ENCODE results near the gene RNU5D-1.
"Not testable (repeated sequence)": the region's sequence is repeated elsewhere in the genome, so short reads cannot be mapped to it uniquely, and the experiment has no call there.

The RNU5D-1 gene

DNA sequence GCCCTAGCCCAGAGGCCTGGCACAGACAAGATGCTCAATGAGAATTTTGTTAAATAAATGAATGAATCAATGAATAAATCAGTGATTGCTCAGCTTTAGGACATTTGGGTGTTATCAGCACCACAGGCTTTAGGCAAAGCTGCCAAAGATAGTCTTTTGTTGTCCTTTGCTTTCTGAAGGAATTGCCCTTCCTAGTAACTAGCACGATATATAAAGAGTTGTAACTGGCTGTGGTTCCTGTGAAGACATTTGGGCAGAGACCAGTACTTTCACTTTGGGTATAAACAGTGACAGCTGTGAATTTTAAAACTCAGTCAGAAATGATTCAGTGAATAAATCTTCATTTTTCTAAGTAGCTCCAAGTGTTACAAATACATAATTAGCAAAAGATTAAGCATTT lies 13.3 kb downstream of the RNU5D-1 start:
- Mint-ChIP-seq H3K27me3 (no peaks in the 10 kb centered on the region), H3K4me3 (no peak overlapping the region), H3K9me3 (no peaks in the 10 kb centered on the region), H3K27ac (peak overlapping the region; percentile 14 to 21), H3K4me1 (peaks cover 76% of the 10 kb centered on the region)
- DNase-seq (no peak), ATAC-seq (no peak)

DNA sequence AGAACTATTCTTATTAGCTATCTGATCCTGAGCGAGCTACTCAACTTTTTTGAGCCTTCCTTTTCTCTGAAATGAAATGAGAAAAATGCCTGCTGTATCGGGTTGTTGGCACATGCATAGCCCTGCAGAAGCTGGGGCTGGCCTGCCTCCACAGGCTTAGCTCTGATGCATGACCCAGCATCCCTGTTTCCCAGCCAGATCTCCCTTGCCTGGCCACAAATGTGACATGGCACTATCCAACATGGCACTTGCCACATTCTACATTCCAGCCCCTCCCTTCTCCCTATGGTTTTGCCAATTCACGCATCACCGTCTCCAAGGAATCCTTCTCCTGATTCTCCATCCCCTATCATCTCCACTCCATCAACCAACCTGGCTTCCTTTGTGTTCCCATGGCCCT lies 13.8 kb downstream of the RNU5D-1 start:
- H3K27me3 Mint-ChIP-seq, result no peaks in the 10 kb centered on the region
- no peak overlapping the region for H3K4me3 Mint-ChIP-seq

GRCh38 chr1:44714944-44715571 lies 15.9 kb downstream of the RNU5D-1 start:
- Mint-ChIP-seq H3K27ac (peak overlapping the region in 1 of 2 donors; percentile 77), H3K27me3 (no peaks in the 10 kb centered on the region), H3K4me3 (peak overlapping the region; percentile 47 to 65), H3K4me1 (peaks cover 53% of the 10 kb centered on the region), H3K9me3 (no peaks in the 10 kb centered on the region)
- peak; percentile 71 to 75 for DNase-seq
- ATAC-seq, result peak; percentile 85

More for the DNA sequence above, 13.8 kb downstream of the RNU5D-1 start:
- H3K4me1 Mint-ChIP-seq, result peaks cover 74% of the 10 kb centered on the region
- ATAC-seq, result no peak
- no peak for DNase-seq
- peak overlapping the region in 1 of 2 donors; percentile 21 for H3K27ac Mint-ChIP-seq
- H3K9me3 Mint-ChIP-seq, result no peaks in the 10 kb centered on the region

DNA sequence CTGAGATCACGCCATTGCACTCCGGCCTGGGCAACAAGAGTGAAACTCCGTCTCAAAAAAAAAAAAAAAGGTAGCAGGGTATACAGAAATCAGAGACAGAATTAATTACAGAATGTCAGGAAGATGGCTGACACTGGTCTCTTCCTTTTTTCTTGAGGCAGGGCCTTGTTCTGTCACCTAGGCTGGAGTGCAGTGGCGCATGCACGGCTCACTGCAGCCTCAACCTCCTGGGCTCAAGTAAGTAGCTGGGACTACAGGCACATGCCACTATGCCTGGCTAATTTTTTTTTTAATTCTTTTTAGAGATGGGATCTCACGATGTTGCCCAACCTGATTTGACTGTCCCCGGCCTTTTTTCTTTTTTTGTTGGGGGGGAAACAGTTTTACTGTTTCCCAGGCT lies 16.4 kb downstream of the RNU5D-1 start:
- ATAC-seq, result no peak
- peaks cover 47% of the 10 kb centered on the region for H3K4me1 Mint-ChIP-seq
- H3K27ac Mint-ChIP-seq, result no peak overlapping the region
- H3K27me3 Mint-ChIP-seq, result no peaks in the 10 kb centered on the region
- no peak for DNase-seq
- H3K9me3 Mint-ChIP-seq, result no peaks in the 10 kb centered on the region
- H3K4me3 Mint-ChIP-seq, result peak overlapping the region in 1 of 2 donors; percentile 16

- no peak for DNase-seq
- no peaks in the 10 kb centered on the region for H3K9me3 Mint-ChIP-seq
- H3K4me3 Mint-ChIP-seq, result no peak overlapping the region
- H3K27ac Mint-ChIP-seq, result peak overlapping the region in 1 of 2 donors; percentile 27
- H3K4me1 Mint-ChIP-seq, result peaks cover 44% of the 10 kb centered on the region
- no peak for ATAC-seq
- no peaks in the 10 kb centered on the region for H3K27me3 Mint-ChIP-seq
Measured at GRCh38 chr1:44713321-44713781, 17.6 kb downstream of the RNU5D-1 start.

GRCh38 chr1:44707959-44708831 lies 22.8 kb downstream of the RNU5D-1 start:
- Mint-ChIP-seq H3K4me3 (peak overlapping the region; percentile 58 to 66), H3K27ac (peak overlapping the region; percentile 13 to 61), H3K9me3 (no peaks in the 10 kb centered on the region), H3K4me1 (peaks cover 17% of the 10 kb centered on the region), H3K27me3 (no peaks in the 10 kb centered on the region)
- ATAC-seq (peak; percentile 68), DNase-seq (peak in 1 of 2 donors; percentile 23)

DNA sequence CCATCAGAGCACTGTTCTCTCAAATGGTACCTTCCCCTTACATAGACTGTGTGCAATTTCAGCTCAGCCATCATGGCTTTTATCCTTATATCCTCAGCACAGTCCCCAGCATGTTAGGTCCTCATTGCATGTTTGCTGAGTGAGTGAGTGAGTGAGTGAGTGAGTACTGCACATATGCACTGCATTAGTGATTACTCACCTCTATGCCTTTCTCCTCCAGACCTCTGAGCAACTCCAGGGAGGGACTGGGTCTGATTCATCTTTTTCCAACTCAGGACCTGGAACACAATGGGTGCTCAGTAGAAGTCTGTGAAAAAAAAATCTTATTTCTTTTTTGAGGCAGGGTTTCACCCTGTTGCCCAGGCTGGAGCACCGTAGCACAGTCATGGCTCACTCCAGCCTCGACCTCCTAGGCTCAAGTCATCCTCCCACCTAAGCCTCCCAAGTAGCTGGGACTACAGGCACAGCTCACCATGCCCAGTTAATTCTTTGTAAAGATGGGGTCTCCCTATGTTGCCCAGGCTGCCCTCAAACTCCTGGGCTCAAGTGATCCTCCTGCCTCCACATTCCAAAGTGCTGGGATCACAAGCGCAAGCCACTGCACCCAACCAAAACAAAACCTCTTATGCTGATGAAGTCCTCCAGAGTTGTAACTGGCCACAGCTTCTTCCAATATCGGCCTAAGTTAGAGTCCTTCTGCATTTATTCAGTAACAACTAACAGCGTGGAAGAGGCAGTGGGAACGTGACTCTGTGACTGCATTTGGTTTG lies 23.7 kb downstream of the RNU5D-1 start:
- ATAC-seq, result no peak
- H3K4me1 Mint-ChIP-seq, result peaks cover 17% of the 10 kb centered on the region
- no peaks in the 10 kb centered on the region for H3K9me3 Mint-ChIP-seq
- H3K27me3 Mint-ChIP-seq, result no peaks in the 10 kb centered on the region
- no peak overlapping the region for H3K4me3 Mint-ChIP-seq
- DNase-seq, result no peak
- H3K27ac Mint-ChIP-seq, result no peak overlapping the region

GRCh38 chr1:44705938-44706337 lies 25.0 kb downstream of the RNU5D-1 start:
- ATAC-seq (no peak), DNase-seq (no peak)
- Mint-ChIP-seq H3K4me1 (peaks cover 17% of the 10 kb centered on the region), H3K27ac (peak overlapping the region in 1 of 2 donors; percentile 47), H3K27me3 (no peaks in the 10 kb centered on the region), H3K4me3 (no peak overlapping the region), H3K9me3 (no peaks in the 10 kb centered on the region)

DNA sequence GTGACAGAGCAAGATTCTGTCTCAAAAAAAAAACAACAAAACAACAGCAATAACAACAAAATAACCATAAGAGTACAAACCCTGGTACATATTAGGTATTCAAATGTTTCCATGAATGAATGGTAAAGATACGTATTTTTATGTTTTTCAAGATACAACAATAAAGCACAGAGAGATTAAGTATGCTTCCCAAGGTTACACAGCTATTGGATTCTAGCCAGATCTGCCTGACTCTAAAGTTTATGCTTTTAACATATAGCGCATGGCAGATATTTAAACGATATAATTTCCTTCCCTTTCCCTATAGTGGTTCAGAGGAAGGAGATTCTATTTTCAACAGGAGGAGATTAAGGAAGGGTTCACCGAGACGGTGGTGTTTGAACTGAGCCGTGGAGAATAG lies 25.5 kb downstream of the RNU5D-1 start:
- H3K27ac Mint-ChIP-seq, result peak overlapping the region in 1 of 2 donors; percentile 47

GRCh38 chr1:44701141-44701573 lies 29.8 kb downstream of the RNU5D-1 start:
- ATAC-seq (no peak), DNase-seq (no peak)
- Mint-ChIP-seq H3K9me3 (no peaks in the 10 kb centered on the region), H3K27me3 (no peaks in the 10 kb centered on the region), H3K4me3 (no peak overlapping the region), H3K4me1 (peaks cover 17% of the 10 kb centered on the region), H3K27ac (no peak overlapping the region)

More for the DNA sequence above, 25.5 kb downstream of the RNU5D-1 start:
- no peaks in the 10 kb centered on the region for H3K9me3 Mint-ChIP-seq
- DNase-seq, result no peak
- peaks cover 17% of the 10 kb centered on the region for H3K4me1 Mint-ChIP-seq
- H3K4me3 Mint-ChIP-seq, result no peak overlapping the region
- no peak for ATAC-seq
- no peaks in the 10 kb centered on the region for H3K27me3 Mint-ChIP-seq

- DNase-seq, result no peak
- ATAC-seq, result no peak
- H3K4me3 Mint-ChIP-seq, result no peak overlapping the region
- no peaks in the 10 kb centered on the region for H3K27me3 Mint-ChIP-seq
- no peaks in the 10 kb centered on the region for H3K9me3 Mint-ChIP-seq
- H3K4me1 Mint-ChIP-seq, result peaks cover 22% of the 10 kb centered on the region
- H3K27ac Mint-ChIP-seq, result peak overlapping the region in 1 of 2 donors; percentile 46
Measured at GRCh38 chr1:44700573-44700972, 30.4 kb downstream of the RNU5D-1 start.

GRCh38 chr1:44699375-44699774 lies 31.6 kb downstream of the RNU5D-1 start:
- not testable (repeated sequence) for H3K27me3 Mint-ChIP-seq, ATAC-seq, H3K4me3 Mint-ChIP-seq, H3K9me3 Mint-ChIP-seq, H3K27ac Mint-ChIP-seq, DNase-seq
- H3K4me1 Mint-ChIP-seq, result peaks cover 23% of the 10 kb centered on the region

DNA sequence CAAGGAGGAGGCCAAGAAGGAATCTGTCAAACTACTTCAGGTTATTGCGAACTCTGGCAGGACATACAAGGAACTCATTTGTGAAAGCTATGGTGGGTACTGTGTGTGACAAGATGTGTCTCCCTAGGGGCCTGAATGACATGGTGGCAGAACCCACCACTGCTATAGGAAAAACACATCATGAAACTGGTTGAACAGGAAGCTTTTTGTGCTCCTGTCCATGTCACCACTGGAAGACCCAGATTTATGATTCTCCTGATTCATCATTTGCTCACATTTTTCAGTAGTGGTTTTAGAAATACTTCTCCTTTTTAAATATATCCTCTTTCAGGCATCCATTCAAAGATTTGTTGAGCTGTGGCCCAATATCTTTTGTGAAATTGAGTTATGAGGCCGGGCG lies 32.8 kb downstream of the RNU5D-1 start:
- no peaks in the 10 kb centered on the region for H3K9me3 Mint-ChIP-seq
- ATAC-seq, result no peak
- H3K4me1 Mint-ChIP-seq, result peaks cover 33% of the 10 kb centered on the region
- no peak for DNase-seq
- H3K27me3 Mint-ChIP-seq, result no peaks in the 10 kb centered on the region
- H3K27ac Mint-ChIP-seq, result no peak overlapping the region
- H3K4me3 Mint-ChIP-seq, result no peak overlapping the region

DNA sequence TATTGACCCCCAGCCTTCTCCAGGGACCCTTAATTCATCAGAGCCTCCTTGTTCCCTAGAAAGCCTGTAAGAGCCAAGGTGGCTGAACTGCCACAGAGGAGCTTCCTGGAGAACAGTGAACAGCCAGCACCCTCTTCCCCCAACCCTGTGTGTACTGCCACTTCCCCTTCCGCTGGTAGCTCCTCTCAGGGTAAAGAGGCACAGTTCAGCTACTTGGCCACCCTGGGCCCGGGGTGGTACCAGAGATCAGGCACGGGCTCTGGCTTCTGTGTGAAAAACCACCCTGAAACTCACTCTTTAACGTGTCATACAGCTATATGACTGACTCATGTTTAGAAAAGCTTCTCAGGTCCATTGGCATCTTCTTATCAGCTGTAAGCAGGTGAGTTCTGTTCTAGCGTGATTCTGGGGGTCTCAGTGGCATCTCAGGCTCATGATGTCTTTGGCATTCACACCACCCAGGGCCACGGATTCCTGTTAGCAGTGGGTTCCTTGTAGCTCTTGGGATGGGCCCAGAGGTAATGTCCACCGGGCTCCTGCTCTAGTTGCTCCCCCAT lies 34.1 kb downstream of the RNU5D-1 start:
- peak overlapping the region; percentile 87 to 89 for H3K27ac Mint-ChIP-seq
- peak; percentile 94 for ATAC-seq
- H3K4me3 Mint-ChIP-seq, result peak overlapping the region; percentile 58 to 67
- no peaks in the 10 kb centered on the region for H3K27me3 Mint-ChIP-seq
- H3K4me1 Mint-ChIP-seq, result peaks cover 39% of the 10 kb centered on the region
- peak in 1 of 2 donors; percentile 64 for DNase-seq
- H3K9me3 Mint-ChIP-seq, result no peaks in the 10 kb centered on the region

DNA sequence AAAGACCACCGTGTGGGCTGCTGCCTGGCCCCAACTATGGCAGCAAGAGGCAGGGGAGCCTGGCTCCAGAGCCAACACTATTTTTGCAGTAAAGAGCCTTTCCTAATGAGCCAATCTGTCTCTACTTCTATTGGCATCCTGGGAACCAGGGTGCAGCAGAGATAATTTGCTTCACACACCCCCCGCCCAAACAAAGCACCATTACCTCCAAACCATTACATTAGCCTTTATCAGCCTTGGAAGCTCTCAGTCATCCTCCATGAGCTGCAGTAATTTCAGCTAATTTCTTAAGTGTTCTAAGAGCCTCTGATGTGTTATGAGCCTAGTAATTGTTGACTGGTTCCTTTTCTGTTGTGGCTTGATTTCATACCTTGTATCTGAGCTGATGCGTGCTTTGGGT lies 34.9 kb downstream of the RNU5D-1 start:
- ATAC-seq (no peak), DNase-seq (no peak)
- no peak overlapping the region for H3K4me3 Mint-ChIP-seq
- H3K27me3 Mint-ChIP-seq, result no peaks in the 10 kb centered on the region
- H3K27ac Mint-ChIP-seq, result peak overlapping the region in 1 of 2 donors; percentile 42
- H3K4me1 Mint-ChIP-seq, result peaks cover 39% of the 10 kb centered on the region
- H3K9me3 Mint-ChIP-seq, result no peaks in the 10 kb centered on the region

All from stimulated activated naive CD8-positive, alpha-beta T cell treated with anti-CD3 and anti-CD28 coated beads, Interleukin-15, amount 100 ng/mL, for 72 hours (primary cell).